ENCODE measurements around the gene TRIP12.
"Not testable (repeated sequence)": the region's sequence is repeated elsewhere in the genome, so short reads cannot be mapped to it uniquely, and the experiment has no call there.

TRIP12 gene

GRCh38 chr2:229856413-229856812 lies 65.4 kb downstream of the TRIP12 start:
- no peak for DNase-seq (ENCODE audit: low spot score)
- TF ChIP-seq CTCF (conservative IDR thresholded peaks at IDR 0.05; ENCODE audit: low read depth) = no peak
- H3K27ac ChIP-seq = no peak overlapping the region
- CTCF ChIA-PET = interaction anchor here (0.7 kb wide), 1 partner anchor 49 kb away, joined by 3 read pairs; no protein-coding TSS in a partner anchor
- POLR2A ChIA-PET (ENCODE audit: low non-redundant PET) = no interaction called here

DNA sequence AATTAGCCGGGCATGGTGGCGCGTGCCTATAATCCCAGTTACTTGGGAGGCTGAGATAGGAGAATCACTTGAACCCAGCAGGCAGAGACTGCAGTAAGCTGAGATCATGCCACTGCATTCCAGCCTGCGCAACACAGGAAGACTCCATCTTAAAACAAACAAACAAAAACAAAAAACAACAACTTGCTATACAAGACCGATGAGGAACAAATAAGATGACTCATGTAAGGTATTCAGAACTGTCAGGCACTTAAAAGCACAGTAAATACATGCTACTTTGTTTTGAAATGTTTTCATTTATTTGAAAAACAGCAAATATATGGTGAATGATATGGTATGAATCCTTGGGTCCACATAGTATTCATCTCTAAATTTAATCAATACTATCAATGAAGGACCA lies 66.7 kb downstream of the TRIP12 start:
- H3K27ac ChIP-seq = no peak overlapping the region
- TF ChIP-seq CTCF (conservative IDR thresholded peaks at IDR 0.05; ENCODE audit: low read depth) = no peak
- ChIA-PET POLR2A (ENCODE audit: low non-redundant PET) (no interaction called here), CTCF (interaction anchor here (0.5 kb wide), 1 partner anchor 15 kb away, joined by 4 read pairs; no protein-coding TSS in a partner anchor)
- DNase-seq (ENCODE audit: low spot score) = no peak

DNA sequence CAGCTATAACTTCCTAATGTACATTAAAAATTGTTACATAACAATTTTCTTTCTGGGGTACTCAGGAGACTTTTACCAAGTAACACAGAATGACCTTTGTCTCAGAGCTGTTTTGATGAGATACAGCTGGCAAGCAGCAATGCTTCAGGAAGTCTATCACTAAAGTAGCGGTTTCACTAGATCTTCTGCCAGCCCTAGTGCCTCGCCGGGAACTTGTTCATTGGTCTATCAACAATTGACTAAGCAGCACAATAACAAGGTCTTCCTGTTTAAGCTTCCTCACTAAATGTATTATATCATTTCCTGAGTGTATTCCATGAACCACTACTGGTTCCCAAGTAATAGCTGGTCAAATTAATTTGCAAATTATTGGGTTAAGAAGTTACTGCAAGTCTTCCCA lies 69.2 kb downstream of the TRIP12 start:
- TF ChIP-seq CTCF (conservative IDR thresholded peaks at IDR 0.05; ENCODE audit: low read depth) = no peak
- ChIA-PET CTCF (interaction anchor here (0.6 kb wide), 1 partner anchor 74 kb away, joined by 5 read pairs; no protein-coding TSS in a partner anchor), POLR2A (ENCODE audit: low non-redundant PET) (no interaction called here)
- no peak for DNase-seq (ENCODE audit: low spot score)
- no peak overlapping the region for H3K27ac ChIP-seq

GRCh38 chr2:229851870-229852269 lies 69.9 kb downstream of the TRIP12 start:
- H3K27ac ChIP-seq = no peak overlapping the region
- no peak for TF ChIP-seq CTCF (conservative IDR thresholded peaks at IDR 0.05; ENCODE audit: low read depth)
- CTCF ChIA-PET = interaction anchor here (0.6 kb wide), 1 partner anchor 75 kb away, joined by 5 read pairs; no protein-coding TSS in a partner anchor
- POLR2A ChIA-PET (ENCODE audit: low non-redundant PET) = no interaction called here
- DNase-seq (ENCODE audit: low spot score) = no peak

DNA sequence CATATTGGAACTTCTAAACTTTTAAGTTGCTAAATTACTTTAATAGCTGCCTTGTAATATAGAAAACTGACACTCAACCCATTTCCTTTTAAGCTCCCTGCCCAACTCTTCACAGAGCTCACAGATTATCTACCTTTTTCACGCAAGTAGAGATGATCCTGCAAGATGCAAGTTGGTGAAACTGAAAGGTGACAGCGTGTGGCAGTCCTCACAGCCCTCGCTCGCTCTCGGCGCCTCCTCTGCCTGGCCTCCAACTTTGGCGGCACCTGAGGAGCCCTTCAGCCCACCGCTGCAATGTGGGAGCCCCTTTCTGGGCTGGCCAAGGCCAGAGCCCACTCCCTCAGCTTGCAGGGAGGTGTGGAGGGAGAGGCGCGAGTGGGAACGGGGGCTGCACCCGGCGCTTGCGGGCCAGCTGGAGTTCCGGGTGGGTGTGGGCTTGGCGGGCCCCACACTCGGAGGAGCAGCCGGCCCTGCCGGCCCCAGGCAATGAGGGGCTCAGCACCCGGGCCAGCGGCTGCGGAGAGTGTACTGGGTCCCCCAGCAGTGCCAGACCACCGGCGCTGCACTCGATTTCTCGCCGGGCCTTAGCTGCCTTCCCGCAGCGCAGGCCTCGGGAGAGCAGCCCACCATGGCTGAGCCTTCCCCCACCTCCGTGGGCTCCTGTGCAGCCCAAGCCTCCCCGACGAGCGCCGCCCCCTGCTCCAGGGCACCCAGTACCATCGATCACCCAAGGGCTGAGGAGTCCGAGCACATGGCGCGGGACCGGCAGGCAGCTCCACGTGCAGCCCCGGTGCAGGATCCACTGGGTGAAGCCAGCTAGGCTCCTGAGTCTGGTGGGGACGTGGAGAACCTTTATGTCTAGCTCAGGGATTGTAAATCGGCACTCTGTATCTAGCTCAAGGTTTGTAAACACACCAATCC lies 71.2 kb downstream of the TRIP12 start:
- ChIA-PET POLR2A (ENCODE audit: low non-redundant PET) (interaction anchor here (0.6 kb wide), 2 partner anchors 15 to 65 kb away, joined by 3 read pairs; no protein-coding TSS in a partner anchor), CTCF (interaction anchor here (0.6 kb wide), 1 partner anchor 1171 kb away, joined by 3 read pairs; no protein-coding TSS in a partner anchor)
- DNase-seq (ENCODE audit: low spot score); H3K27ac ChIP-seq: not testable (repeated sequence)

GRCh38 chr2:229849073-229849472 lies 72.7 kb downstream of the TRIP12 start:
- ChIA-PET CTCF (interaction anchor here (0.7 kb wide), 1 partner anchor 1267 kb away, joined by 3 read pairs; no protein-coding TSS in a partner anchor), POLR2A (ENCODE audit: low non-redundant PET) (no interaction called here)
- H3K27ac ChIP-seq = no peak overlapping the region
- TF ChIP-seq CTCF (conservative IDR thresholded peaks at IDR 0.05; ENCODE audit: low read depth) = no peak
- no peak for DNase-seq (ENCODE audit: low spot score)

DNA sequence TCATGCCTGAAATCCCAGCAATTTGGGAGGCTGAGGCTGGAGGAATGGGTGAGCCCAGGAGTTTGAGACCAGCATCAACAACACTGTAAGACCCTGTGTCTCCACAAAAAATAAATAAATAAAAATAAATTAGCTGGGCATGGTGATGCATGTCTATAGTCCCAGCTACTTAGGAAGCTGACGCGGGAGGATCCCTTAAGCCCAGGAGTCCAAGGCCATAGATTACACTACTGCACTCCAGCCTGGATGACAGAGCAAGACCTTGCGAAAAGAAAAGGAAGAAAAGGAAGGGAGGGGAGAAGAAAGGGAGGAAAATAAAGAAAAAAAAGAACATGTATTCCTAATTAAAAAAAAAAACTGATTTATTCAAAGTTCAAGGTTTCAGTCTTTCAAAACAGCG lies 78.2 kb downstream of the TRIP12 start:
- POLR2A ChIA-PET (ENCODE audit: low non-redundant PET) = no interaction called here
- no peak for DNase-seq (ENCODE audit: low spot score)
- no peak overlapping the region for H3K27ac ChIP-seq
- CTCF ChIA-PET = no interaction called here
- no peak for TF ChIP-seq CTCF (conservative IDR thresholded peaks at IDR 0.05; ENCODE audit: low read depth)

Data from RWPE1 (cell line).